HepG2 (cell line): Measurements from ENCODE around the gene RBPJ. TPM values are rescaled to one million over a fixed set of nuclear protein-coding genes. Genes with fewer than 3 reads are reported as not detected.

Experiments
- ATAC-seq: fragments of 200-7000 bp; cut with Tn5 transposase; 3 replicates; pipeline ENCODE4 v1.9.1; 2020; ENCODE audit warnings: mild to moderate bottlenecking, moderate library complexity
- BruUV-seq: library from RNA; stranded (reverse); fragments of 400-500 nt; replicated peaks from 2 replicates; lab custom pipeline; 2021; lab: Mats Ljungman, UMichigan
- CTCF ChIA-PET: fragments of 300-600 bp; formaldehyde crosslinking; extraction: SDS; loops from one replicate; lab custom pipeline; 2021; ENCODE audit warnings: low total read pairs, inconsistent platforms, low intra/inter-chr PET ratio; lab: Yijun Ruan, JAX
- POLR2A ChIA-PET: fragments of 350-600 bp; sonication (Branson Sonifier 250); formaldehyde crosslinking; loops from one replicate; lab custom pipeline; 2020; ENCODE audit warnings: antibody characterized with exemption, inconsistent platforms; lab: Yijun Ruan, JAX
- DNase-seq: peaks from one replicate; pipeline ENCODE4 v3.0.0-alpha.2; 2015; ENCODE audit warnings: low spot score
- FAIRE-seq: peaks from 3 replicates; lab custom pipeline; 2011; peaks lifted over from hg19 to GRCh38; lab: Jason Lieb, UNC
- H2AFZ ChIP-seq: one replicate; pipeline ENCODE4 v1.6.1; 2011; ENCODE audit warnings: low read length, inconsistent platforms
- H3K27ac ChIP-seq: fragments of 300-600 bp; 3 replicates; pipeline ENCODE4 v1.8.0; 2011; ENCODE audit warnings: mixed run types, mild to moderate bottlenecking, mixed read lengths, low read length, inconsistent platforms; ENCODE audit not compliant: insufficient read depth; ENCODE audit errors: extremely low read length
- H3K27me3 ChIP-seq, 2 experiments: fragments of 200-600 bp in 1 of 2; 2 replicates in 1 of 2; 3 replicates in 1 of 2; pipeline versions ENCODE4 v1.6.0 to v1.8.0; 2011; ENCODE audit warnings: low read length in 2 of 2, mild to moderate bottlenecking in 2 of 2, moderate library complexity in 2 of 2, inconsistent platforms in 1 of 2; ENCODE audit not compliant: insufficient read depth in 2 of 2, control insufficient read depth in 1 of 2
- H3K36me3 ChIP-seq, 2 experiments: fragments of 200-600 bp in 1 of 2; replicated peaks in 1 of 2; 2 replicates in 1 of 2; 3 replicates in 1 of 2; pipeline versions ENCODE4 v1.5.1 to v1.8.0; 2011; ENCODE audit warnings: low read length in 2 of 2, inconsistent platforms in 1 of 2; ENCODE audit not compliant: insufficient read depth in 2 of 2, control insufficient read depth in 1 of 2
- H3K4me1 ChIP-seq: 2 replicates; pipeline ENCODE4 v1.5.1; 2012; ENCODE audit warnings: low read length, inconsistent platforms; ENCODE audit not compliant: insufficient read depth
- H3K4me2 ChIP-seq: 2 replicates; pipeline ENCODE4 v1.6.0; 2011; ENCODE audit warnings: low read depth, low read length, inconsistent platforms
- H3K4me3 ChIP-seq, 3 experiments: fragments of 200-600 bp in 1 of 3; sonication (generic), shearing (Covaris generic) in 1 of 3; replicated peaks in 1 of 3; 2 replicates each; pipeline ENCODE4 v1.5.1; 2011 to 2016; ENCODE audit warnings: low read length in 3 of 3, inconsistent platforms in 2 of 3, low read depth in 2 of 3, mild to moderate bottlenecking in 2 of 3, control low read depth in 1 of 3, mixed read lengths in 1 of 3; ENCODE audit not compliant: insufficient read depth in 1 of 3
- H3K79me2 ChIP-seq: one replicate; pipeline ENCODE4 v1.6.1; 2011; ENCODE audit warnings: low read length, inconsistent platforms; ENCODE audit not compliant: insufficient read depth
- H3K9ac ChIP-seq: 2 replicates; pipeline ENCODE4 v1.6.0; 2011; ENCODE audit warnings: mild to moderate bottlenecking, low read depth, low read length, inconsistent platforms; ENCODE audit not compliant: insufficient read depth
- H3K9me3 ChIP-seq: 2 replicates; pipeline ENCODE4 v1.5.1; 2012; ENCODE audit warnings: mild to moderate bottlenecking, low read length
- H4K20me1 ChIP-seq: 2 replicates; pipeline ENCODE4 v1.6.0; 2011; ENCODE audit warnings: inconsistent platforms, mild to moderate bottlenecking, low read length, moderate library complexity; ENCODE audit not compliant: insufficient read depth
- FOXK2 ChIP-seq: fragments of 450-650 bp; IDR thresholded peaks from 2 replicates; pipeline ENCODE4 v1.6.1; 2016
- FOXM1 ChIP-seq: sonication (generic); formaldehyde crosslinking; IDR thresholded peaks from 2 replicates; pipeline ENCODE4 v1.5.0; 2020; ENCODE audit warnings: missing genetic modification reagents
- GPN1 ChIP-seq: sonication (generic); formaldehyde crosslinking; IDR thresholded peaks from 2 replicates; pipeline ENCODE4 v1.5.1; 2020; ENCODE audit warnings: missing genetic modification reagents, borderline replicate concordance
- MAFG ChIP-seq: sonication (generic); formaldehyde crosslinking; IDR thresholded peaks from 2 replicates; pipeline ENCODE4 v1.5.1; 2020; ENCODE audit warnings: mild to moderate bottlenecking, missing genetic modification reagents
- MXI1 ChIP-seq: IDR thresholded peaks from 3 replicates; pipeline ENCODE4 v1.6.1; 2012; ENCODE audit warnings: low read depth, low read length, inconsistent platforms, borderline replicate concordance
- NFE2L2 ChIP-seq: fragments of 150-350 bp; IDR thresholded peaks from 2 replicates; pipeline ENCODE4 v1.6.1; 2014; ENCODE audit warnings: low read length
- PRPF4 ChIP-seq: fragments of 200-400 bp; formaldehyde crosslinking; IDR thresholded peaks from 2 replicates; pipeline ENCODE4 v1.6.1; 2016; ENCODE audit warnings: low read length, low read depth; ENCODE audit not compliant: poor library complexity, severe bottlenecking
- RARA ChIP-seq: IDR thresholded peaks from 2 replicates; pipeline ENCODE4 v1.6.1; 2016; ENCODE audit warnings: missing genetic modification reagents, missing compliant biosample characterization
- SALL1 ChIP-seq: sonication (generic); formaldehyde crosslinking; IDR thresholded peaks from 2 replicates; pipeline ENCODE4 v1.8.0; 2022; ENCODE audit warnings: mild to moderate bottlenecking, missing genetic modification reagents
- SNAI1 ChIP-seq: sonication (generic); formaldehyde crosslinking; IDR thresholded peaks from 2 replicates; pipeline ENCODE4 v1.5.0; 2020; ENCODE audit warnings: mild to moderate bottlenecking, missing genetic modification reagents, borderline replicate concordance
- ZBTB25 ChIP-seq: IDR thresholded peaks from 2 replicates; pipeline ENCODE4 v1.6.1; 2018; ENCODE audit warnings: missing genetic modification reagents
- ZKSCAN8 ChIP-seq: IDR thresholded peaks from 2 replicates; pipeline ENCODE4 v1.6.1; 2016; ENCODE audit warnings: borderline replicate concordance, missing genetic modification reagents, missing compliant biosample characterization
- ZNF564 ChIP-seq: sonication (generic); formaldehyde crosslinking; IDR thresholded peaks from 2 replicates; pipeline ENCODE4 v1.8.1; 2023; ENCODE audit warnings: mild to moderate bottlenecking, missing genetic modification reagents
- ZSCAN22 ChIP-seq: sonication (generic); formaldehyde crosslinking; IDR thresholded peaks from 2 replicates; pipeline ENCODE4 v1.4.0; 2020; ENCODE audit warnings: mild to moderate bottlenecking, missing genetic modification reagents
- WGBS: methylation state at CpG from one replicate; pipeline ENCODE4 v1.1.6; 2017; ENCODE audit warnings: low lambda C conversion rate; 5-methylcytosine and 5-hydroxymethylcytosine counted together
- in situ Hi-C: cut with HindIII; loops from 2 replicates; pipeline ENCODE4 v1.10.0; 2017; ENCODE audit warnings: low pct_unique_long_range_greater_than_20kb; ENCODE audit not compliant: extremely low pct_ligation_motif_present
- intact Hi-C: fragments of 100-400 bp; cut with micrococcal nuclease; formaldehyde crosslinking; loops from one replicate; pipeline ENCODE4 v1.10.0; 2022; ENCODE audit not compliant: unreplicated experiment
- polyA plus RNA-seq, 8 experiments: library from polyadenylated mRNA; depleted of rRNA in 3 of 8; stranded (reverse) in 7 of 8; unstranded in 1 of 8; fragments of >200 nt; fragmentation: Illumina TruSeq in 4 of 8; extraction: Trizol in 4 of 8; gene quantifications; 2 replicates each; pipeline versions ENCODE4 v1.2.1 to v1.2.3, GENCODE V29; 2011 to 2016; ENCODE audit warnings: low read depth in 4 of 8, missing spikeins in 1 of 8, mixed read lengths in 1 of 8; ENCODE audit not compliant: insufficient read depth in 1 of 8
- total RNA-seq, 5 experiments: library from RNA; depleted of rRNA; stranded (reverse); fragments of >200 nt; fragmentation: Illumina TruSeq; extraction: Trizol; gene quantifications; 2 replicates each; pipeline ENCODE4 v1.2.3, GENCODE V29; 2016; ENCODE audit warnings: low read depth in 1 of 5

RBPJ gene
- total and polyA plus RNA-seq, 2 of the 13 experiments (the other 11 are each of a cell fraction or from before 2014, with no cell fraction given) = 25.9 to 33.2 TPM

GRCh38 chr4:26450418-26450817 is 129.6 kb downstream of the RBPJ start:
- Histone ChIP-seq H2AFZ (no peak overlapping the region), H3K79me2 (no peaks in the 10 kb centered on the region), H3K9me3 (peaks cover 10% of the 10 kb centered on the region; the same call in 1 of the 2 replicates), H4K20me1 (no peaks in the 10 kb centered on the region)
- BruUV-seq = no TSS peak
- CTCF ChIA-PET = no interaction called here
- in situ Hi-C loops = no loop called here
- no peak for TF ChIP-seq PRPF4
- TF ChIP-seq MAFG (CRISPR knock-in tag) = no peak
- TF ChIP-seq ZKSCAN8 = no peak
- TF ChIP-seq ZSCAN22 (CRISPR knock-in tag) = no peak
- no peak for TF ChIP-seq FOXM1
- no peak for TF ChIP-seq NFE2L2
- no peak for TF ChIP-seq MXI1
- TF ChIP-seq SNAI1 = no peak
- no peak for TF ChIP-seq FOXK2
- no peak for TF ChIP-seq SALL1 (CRISPR knock-in tag)
- no peak for TF ChIP-seq ZNF564 (CRISPR knock-in tag)
- TF ChIP-seq ZBTB25 = no peak
- no peak for TF ChIP-seq GPN1 (CRISPR knock-in tag)
- no peak for TF ChIP-seq RARA
- TF ChIP-seq, all 625 proteins: peak for 0
- H3K36me3 ChIP-seq = no peaks in the 10 kb centered on the region
- H3K9ac ChIP-seq = no peak overlapping the region
- no peak for FAIRE-seq
- no peak overlapping the region for H3K4me2 ChIP-seq
- peak; percentile 39 for ATAC-seq
- H3K27ac ChIP-seq = no peak overlapping the region
- no peaks in the 10 kb centered on the region for H3K27me3 ChIP-seq
- no peak for DNase-seq
- peaks cover 15% of the 10 kb centered on the region for H3K4me1 ChIP-seq
- intact Hi-C loops = no loop called here
- H3K4me3 ChIP-seq = no peak overlapping the region
- 64% methylated on average over 5 of the region's 5 CpGs for WGBS
- POLR2A ChIA-PET = no interaction called here
